BLaER1 treated with 17β-estradiol and CSF1 and Interleukin-3, amounts not matched to agents 10 nM and 100 nM (cell line): Measurements from ENCODE around the gene HIPK3.

Experiments used
- H3K27ac ChIP-seq, 11 experiments: shearing (Covaris generic); formaldehyde crosslinking; 2 replicates each; pipeline ENCODE4 v1.8.1; 2022
- H3K27me3 ChIP-seq, 11 experiments: shearing (Covaris generic); formaldehyde crosslinking; 2 replicates each; pipeline ENCODE4 v1.8.1; 2022
- H3K36me3 ChIP-seq, 11 experiments: shearing (Covaris generic); formaldehyde crosslinking; 2 replicates each; pipeline ENCODE4 v1.8.1; 2022
- H3K4me1 ChIP-seq, 10 experiments: shearing (Covaris generic); formaldehyde crosslinking; 2 replicates each; pipeline ENCODE4 v1.8.1; 2022
- H3K4me2 ChIP-seq, 11 experiments: shearing (Covaris generic); formaldehyde crosslinking; 2 replicates each; pipeline ENCODE4 v1.8.1; 2022
- H3K4me3 ChIP-seq, 10 experiments: shearing (Covaris generic); formaldehyde crosslinking; 2 replicates each; pipeline ENCODE4 v1.8.1; 2022
- H3K9ac ChIP-seq, 11 experiments: shearing (Covaris generic); formaldehyde crosslinking; 2 replicates each; pipeline ENCODE4 v1.8.1; 2022
- H3K9me3 ChIP-seq, 11 experiments: shearing (Covaris generic); formaldehyde crosslinking; replicated peaks in 1 of 11; 2 replicates each; pipeline ENCODE4 v1.8.1; 2022
- H4K20me1 ChIP-seq, 11 experiments: shearing (Covaris generic); formaldehyde crosslinking; 2 replicates each; pipeline ENCODE4 v1.8.1; 2022
- Cebpa-rat ChIP-seq, 11 experiments: shearing (Covaris generic); IDR thresholded peaks; 2 replicates each; pipeline ENCODE4 v1.8.1; 2022

Gene HIPK3

GRCh38 chr11:33263549-33263948, 6.4 kb downstream of the HIPK3 start:
- Histone ChIP-seq H3K4me3 (peak overlapping the region in 8 of 10 experiments; percentile 14 to 93 (median 37); a peak in 13 of 20 replicates), H3K4me2 (peak overlapping the region; percentile 38 to 96 (median 88)), H3K27ac (peak overlapping the region in 10 of 11 experiments; percentile 40 to 80 (median 64); a peak in 18 of 22 replicates), H3K36me3 (peaks cover 0 to 30% (median 18%) of the 10 kb centered on the region in 11 experiments; a peak in 14 of 22 replicates), H3K27me3 (no peaks in the 10 kb centered on the region), H3K4me1 (peaks cover 48 to 79% (median 63%) of the 10 kb centered on the region in 10 experiments), H3K9me3 (peaks cover 0 to 5% (median 0%) of the 10 kb centered on the region in 11 experiments; a peak in 1 of 22 replicates), H4K20me1 (peaks cover 68 to 100% (median 98%) of the 10 kb centered on the region in 11 experiments), H3K9ac (peak overlapping the region in 8 of 11 experiments; percentile 37 to 73 (median 62); a peak in 16 of 22 replicates)
- TF ChIP-seq Cebpa-rat (IDR thresholded peaks at IDR 0.05): peak in 3 of 11 experiments; percentile 17 to 34 (median 29); a peak in 1 of 22 replicates

GRCh38 chr11:33264926-33265325, 7.7 kb downstream of the HIPK3 start:
- TF ChIP-seq Cebpa-rat (IDR thresholded peaks at IDR 0.05): no peak
- H3K27me3 ChIP-seq: no peaks in the 10 kb centered on the region
- no peak overlapping the region for H3K4me3 ChIP-seq
- peaks cover 5 to 39% (median 30%) of the 10 kb centered on the region in 11 experiments; a peak in 19 of 22 replicates for H3K36me3 ChIP-seq
- H3K4me1 ChIP-seq: peaks cover 48 to 93% (median 63%) of the 10 kb centered on the region in 10 experiments
- no peak overlapping the region; a peak in 1 of 22 replicates for H3K27ac ChIP-seq
- H4K20me1 ChIP-seq: peaks cover 82 to 100% (median 98%) of the 10 kb centered on the region in 11 experiments
- peak overlapping the region in 5 of 11 experiments; percentile 53 to 71 (median 65); a peak in 7 of 22 replicates for H3K4me2 ChIP-seq
- no peak overlapping the region for H3K9ac ChIP-seq
- H3K9me3 ChIP-seq: peaks cover 0 to 6% (median 0%) of the 10 kb centered on the region in 11 experiments; a peak in 2 of 22 replicates

GRCh38 chr11:33266393-33267215, 9.4 kb downstream of the HIPK3 start:
- Histone ChIP-seq H3K4me1 (peaks cover 43 to 97% (median 51%) of the 10 kb centered on the region in 10 experiments), H4K20me1 (peaks cover 85 to 100% (median 100%) of the 10 kb centered on the region in 11 experiments), H3K27ac (peak overlapping the region; percentile 6 to 78 (median 47); a peak in 16 of 22 replicates), H3K9ac (peak overlapping the region in 4 of 11 experiments; percentile 20 to 48 (median 38); a peak in 4 of 22 replicates), H3K9me3 (peaks cover 0 to 9% (median 0%) of the 10 kb centered on the region in 11 experiments; a peak in 6 of 22 replicates), H3K36me3 (peaks cover 9 to 48% (median 40%) of the 10 kb centered on the region in 11 experiments; a peak in 19 of 22 replicates), H3K4me2 (peak overlapping the region; percentile 47 to 74 (median 65)), H3K27me3 (no peaks in the 10 kb centered on the region), H3K4me3 (no peak overlapping the region)
- TF ChIP-seq Cebpa-rat (IDR thresholded peaks at IDR 0.05): peak in 9 of 11 experiments; percentile 29 to 89 (median 54); a peak in 11 of 22 replicates

GRCh38 chr11:33268945-33269540, 11.9 kb downstream of the HIPK3 start:
- Histone ChIP-seq H3K36me3 (peaks cover 9 to 47% (median 38%) of the 10 kb centered on the region in 11 experiments; a peak in 19 of 22 replicates), H3K4me3 (no peak overlapping the region), H3K4me2 (peak overlapping the region in 1 of 11 experiments; percentile 14; a peak in 1 of 22 replicates), H3K4me1 (peaks cover 20 to 93% (median 27%) of the 10 kb centered on the region in 10 experiments), H4K20me1 (peaks cover 84 to 99% (median 98%) of the 10 kb centered on the region in 11 experiments), H3K9ac (0 out of 22 replicates have a peak overlapping the region, but pooled peaks of 1 of the 11 experiments have one; percentile 6), H3K9me3 (peaks cover 0 to 15% (median 3%) of the 10 kb centered on the region in 11 experiments; a peak in 7 of 22 replicates), H3K27ac (0 out of 22 replicates have a peak overlapping the region, but pooled peaks of 1 of the 11 experiments have one; percentile 13), H3K27me3 (no peaks in the 10 kb centered on the region)
- TF ChIP-seq Cebpa-rat (IDR thresholded peaks at IDR 0.05): no peak

DNA sequence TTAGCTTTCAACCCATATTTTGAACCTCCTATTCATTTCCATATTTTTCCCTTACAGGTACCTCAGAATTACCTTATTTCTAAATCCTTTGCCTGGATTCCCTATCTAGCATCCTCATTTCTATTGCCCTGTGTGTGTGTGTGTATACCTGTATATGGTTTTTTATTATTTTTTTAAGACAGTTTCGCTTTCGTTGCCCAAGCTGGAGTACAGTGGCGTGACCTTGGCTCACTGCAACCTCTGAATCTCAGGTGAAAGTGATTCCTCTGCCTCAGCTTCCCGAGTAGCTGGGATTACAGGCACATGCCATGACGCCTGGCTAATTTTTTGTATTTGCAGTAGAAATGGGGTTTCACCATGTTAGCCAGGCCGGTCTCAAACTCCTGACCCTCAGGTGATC, 12.6 kb downstream of the HIPK3 start:
- H3K4me2 ChIP-seq: peak overlapping the region in 1 of 11 experiments; percentile 32; a peak in 1 of 22 replicates
- no peak overlapping the region for H3K27ac ChIP-seq
- H3K9ac ChIP-seq: no peak overlapping the region
- TF ChIP-seq Cebpa-rat (IDR thresholded peaks at IDR 0.05): no peak
- no peak overlapping the region for H3K4me3 ChIP-seq
- peaks cover 19 to 93% (median 23%) of the 10 kb centered on the region in 10 experiments for H3K4me1 ChIP-seq
- no peaks in the 10 kb centered on the region for H3K27me3 ChIP-seq
- peaks cover 9 to 47% (median 38%) of the 10 kb centered on the region in 11 experiments; a peak in 19 of 22 replicates for H3K36me3 ChIP-seq
- H4K20me1 ChIP-seq: peaks cover 92 to 99% (median 98%) of the 10 kb centered on the region in 11 experiments
- H3K9me3 ChIP-seq: peaks cover 0 to 15% (median 3%) of the 10 kb centered on the region in 11 experiments; a peak in 7 of 22 replicates

DNA sequence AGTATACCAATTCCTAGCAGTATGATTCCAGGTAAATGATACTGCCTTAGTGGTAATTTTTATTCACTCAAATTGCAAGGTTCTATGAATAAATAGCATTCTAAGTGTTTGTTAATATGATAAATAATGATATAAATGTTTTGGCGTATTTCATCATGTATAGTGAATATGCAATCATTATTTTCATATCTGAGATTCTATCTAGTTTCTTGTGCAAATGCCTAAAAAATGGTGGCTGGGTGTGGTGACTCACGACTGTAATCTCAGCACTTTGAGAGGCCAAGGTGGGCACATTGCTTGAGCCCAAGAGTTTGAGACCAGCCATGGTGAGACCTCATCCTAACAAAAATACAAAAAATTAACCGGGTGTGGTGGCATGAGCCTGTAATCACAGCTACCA, 13.9 kb downstream of the HIPK3 start:
- peaks cover 5 to 38% (median 30%) of the 10 kb centered on the region in 11 experiments; a peak in 19 of 22 replicates for H3K36me3 ChIP-seq
- TF ChIP-seq Cebpa-rat (IDR thresholded peaks at IDR 0.05): no peak
- peaks cover 92 to 99% (median 98%) of the 10 kb centered on the region in 11 experiments for H4K20me1 ChIP-seq
- H3K4me1 ChIP-seq: peaks cover 10 to 90% (median 13%) of the 10 kb centered on the region in 10 experiments
- peak overlapping the region in 2 of 11 experiments; percentile 12 to 44; a peak in 3 of 22 replicates for H3K4me2 ChIP-seq
- H3K9ac ChIP-seq: no peak overlapping the region
- no peak overlapping the region for H3K27ac ChIP-seq
- H3K9me3 ChIP-seq: peaks cover 0 to 15% (median 3%) of the 10 kb centered on the region in 11 experiments; a peak in 7 of 22 replicates
- no peaks in the 10 kb centered on the region for H3K27me3 ChIP-seq
- no peak overlapping the region for H3K4me3 ChIP-seq

DNA sequence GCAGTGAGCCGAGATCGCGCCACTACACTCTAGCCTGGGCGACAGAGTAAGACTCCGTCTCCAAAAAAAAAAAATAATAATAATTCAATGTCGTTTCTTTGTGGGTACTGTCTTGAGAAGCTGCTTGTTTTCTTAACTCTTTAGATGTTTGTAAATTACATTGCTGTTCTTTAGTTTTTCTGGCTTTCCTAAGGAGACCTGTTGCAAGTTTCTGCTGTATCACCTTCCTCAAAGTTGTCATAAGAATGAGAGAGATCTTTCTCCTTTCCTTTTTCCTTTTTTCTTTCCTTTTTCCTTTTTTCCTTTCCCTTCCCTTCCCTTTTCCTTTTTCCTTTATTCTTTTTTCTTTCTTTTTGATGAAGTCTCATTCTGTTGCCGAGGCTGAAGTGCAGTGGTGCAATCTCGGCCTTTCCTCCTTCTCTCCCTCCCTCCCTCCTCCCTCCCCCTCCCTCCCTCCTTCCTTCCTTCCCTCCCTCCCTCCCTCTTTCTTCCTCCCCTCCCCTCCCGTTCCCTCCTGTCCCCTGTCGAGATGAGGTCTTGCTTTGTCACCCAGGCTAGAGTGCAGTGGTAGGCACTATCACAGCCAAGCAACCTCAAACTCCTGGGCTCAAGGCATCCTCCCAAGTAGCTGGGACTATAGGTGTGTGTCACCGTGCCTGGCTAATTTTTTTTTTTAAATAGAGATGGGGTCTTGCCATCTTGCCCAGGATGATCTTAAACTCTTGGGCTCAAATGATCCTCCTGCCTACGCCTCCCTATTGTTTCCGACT, 15.3 kb downstream of the HIPK3 start:
- no peak for TF ChIP-seq Cebpa-rat (IDR thresholded peaks at IDR 0.05)
- H4K20me1 ChIP-seq: peaks cover 92 to 99% (median 98%) of the 10 kb centered on the region in 11 experiments
- peaks cover 0 to 15% (median 3%) of the 10 kb centered on the region in 11 experiments; a peak in 7 of 22 replicates for H3K9me3 ChIP-seq
- peaks cover 0 to 91% (median 2%) of the 10 kb centered on the region in 10 experiments; a peak in 10 of 20 replicates for H3K4me1 ChIP-seq
- H3K36me3 ChIP-seq: peaks cover 5 to 49% (median 40%) of the 10 kb centered on the region in 11 experiments; a peak in 19 of 22 replicates
- peak overlapping the region in 1 of 11 experiments; percentile 23; a peak in 1 of 22 replicates for H3K4me2 ChIP-seq
- no peak overlapping the region for H3K9ac ChIP-seq
- no peak overlapping the region for H3K4me3 ChIP-seq
- H3K27me3 ChIP-seq: no peaks in the 10 kb centered on the region
- no peak overlapping the region for H3K27ac ChIP-seq
